IMR-90 (cell line): ENCODE measurements around the gene ZFP36L2. TPM values are rescaled to one million over a fixed set of nuclear protein-coding genes. Genes with fewer than 3 reads are reported as not detected.

Source experiments
- ATAC-seq: fragments of 200-7000 bp; cut with Tn5 transposase; 2 replicates; pipeline ENCODE4 v1.9.1; 2020; ENCODE audit warnings: low read depth, mild to moderate bottlenecking, moderate library complexity
- BruUV-seq: library from RNA; stranded (reverse); fragments of 400-500 nt; replicated peaks from 2 replicates; lab custom pipeline; 2021; lab: Mats Ljungman, UMichigan
- CTCF ChIA-PET: fragments of 300-600 bp; formaldehyde crosslinking; extraction: SDS; loops from one replicate; lab custom pipeline; 2021; ENCODE audit warnings: antibody characterized with exemption; lab: Yijun Ruan, JAX
- POLR2A ChIA-PET: fragments of 300-600 bp; sonication (Branson Sonifier 250); formaldehyde crosslinking; loops from one replicate; lab custom pipeline; 2022; ENCODE audit warnings: antibody characterized with exemption; ENCODE audit not compliant: unreplicated experiment; lab: Charles Lee
- DNase-seq: peaks from one replicate; pipeline ENCODE4 v3.0.0; 2013
- H2AFZ ChIP-seq: replicated peaks from 2 replicates; pipeline ENCODE3; 2013; ENCODE audit warnings: low read length, mild to moderate bottlenecking; ENCODE audit not compliant: poor library complexity
- H2AK5ac ChIP-seq: 2 replicates; pipeline ENCODE4 v1.6.1; 2013; ENCODE audit warnings: low read depth, low read length, inconsistent platforms
- H2AK9ac ChIP-seq: replicated peaks from 2 replicates; pipeline ENCODE3; 2013; ENCODE audit warnings: mild to moderate bottlenecking, low read depth, low read length, moderate library complexity; ENCODE audit not compliant: poor library complexity
- H2BK120ac ChIP-seq: 2 replicates; pipeline ENCODE4 v1.6.1; 2013; ENCODE audit warnings: low read depth, low read length, inconsistent platforms
- H2BK15ac ChIP-seq: 3 replicates; pipeline ENCODE4 v1.6.1; 2013; ENCODE audit warnings: low read depth, low read length, inconsistent platforms
- H2BK20ac ChIP-seq: 2 replicates; pipeline ENCODE4 v1.6.1; 2013; ENCODE audit warnings: low read depth, mild to moderate bottlenecking, inconsistent platforms, low read length, moderate library complexity
- H2BK5ac ChIP-seq: 2 replicates; pipeline ENCODE4 v1.6.1; 2013; ENCODE audit warnings: mild to moderate bottlenecking, low read depth, low read length, inconsistent platforms; ENCODE audit not compliant: poor library complexity, severe bottlenecking
- H3K14ac ChIP-seq: replicated peaks from 2 replicates; pipeline ENCODE4 v1.6.1; 2013; ENCODE audit warnings: low read depth, low read length, inconsistent platforms
- H3K18ac ChIP-seq: 2 replicates; pipeline ENCODE4 v1.6.1; 2013; ENCODE audit warnings: low read depth, low read length, control low read depth
- H3K23ac ChIP-seq: 2 replicates; pipeline ENCODE4 v1.6.1; 2013; ENCODE audit warnings: low read depth, low read length, inconsistent platforms
- H3K27ac ChIP-seq: 2 replicates; pipeline ENCODE4 v1.5.1; 2013; ENCODE audit warnings: mild to moderate bottlenecking, control low read depth, low read length; ENCODE audit not compliant: insufficient read depth
- H3K27me3 ChIP-seq: 2 replicates; pipeline ENCODE4 v1.6.1; 2013; ENCODE audit warnings: low read length; ENCODE audit not compliant: control insufficient read depth, insufficient read depth
- H3K36me3 ChIP-seq: 2 replicates; pipeline ENCODE4 v1.6.1; 2013; ENCODE audit warnings: low read length, mixed read lengths; ENCODE audit not compliant: control insufficient read depth, insufficient read depth
- H3K4ac ChIP-seq: 2 replicates; pipeline ENCODE4 v1.6.1; 2013; ENCODE audit warnings: low read depth, low read length, inconsistent platforms
- H3K4me1 ChIP-seq: 2 replicates; pipeline ENCODE4 v1.6.1; 2013; ENCODE audit warnings: low read length, mixed read lengths; ENCODE audit not compliant: control insufficient read depth, insufficient read depth
- H3K4me2 ChIP-seq: 2 replicates; pipeline ENCODE4 v1.6.1; 2013; ENCODE audit warnings: low read depth, mild to moderate bottlenecking, control low read depth, low read length, moderate library complexity
- H3K4me3 ChIP-seq: 2 replicates; pipeline ENCODE4 v1.5.1; 2013; ENCODE audit warnings: low read depth, mild to moderate bottlenecking, control low read depth, low read length, moderate library complexity; ENCODE audit not compliant: insufficient read depth
- H3K56ac ChIP-seq: 2 replicates; pipeline ENCODE4 v1.6.1; 2013; ENCODE audit warnings: low read length, inconsistent platforms; ENCODE audit not compliant: insufficient read depth; ENCODE audit errors: extremely low read depth
- H3K79me1 ChIP-seq, 2 experiments: 2 replicates each; pipeline ENCODE4 v1.6.1; 2013; ENCODE audit warnings: low read length in 2 of 2, inconsistent platforms in 1 of 2, low read depth in 1 of 2
- H3K9ac ChIP-seq: 2 replicates; pipeline ENCODE4 v1.6.1; 2013; ENCODE audit warnings: low read depth, low read length, control low read depth
- H3K9me1 ChIP-seq: 2 replicates; pipeline ENCODE4 v1.6.1; 2013; ENCODE audit warnings: low read length, inconsistent platforms; ENCODE audit not compliant: insufficient read depth
- H3K9me3 ChIP-seq: 2 replicates; pipeline ENCODE4 v1.6.1; 2013; ENCODE audit warnings: low read length; ENCODE audit not compliant: control insufficient read depth, insufficient read depth
- H4K20me1 ChIP-seq: 2 replicates; pipeline ENCODE4 v1.6.1; 2013; ENCODE audit warnings: low read length, inconsistent platforms; ENCODE audit not compliant: insufficient read depth
- H4K5ac ChIP-seq: 2 replicates; pipeline ENCODE4 v1.6.1; 2013; ENCODE audit warnings: mild to moderate bottlenecking, low read depth, low read length, control low read depth
- H4K8ac ChIP-seq, 2 experiments: 2 replicates each; pipeline ENCODE4 v1.6.1; 2013; ENCODE audit warnings: low read depth in 2 of 2, low read length in 2 of 2, control low read depth in 1 of 2, inconsistent platforms in 1 of 2
- H4K91ac ChIP-seq: 2 replicates; pipeline ENCODE4 v1.6.1; 2013; ENCODE audit warnings: low read depth, low read length, inconsistent platforms; ENCODE audit not compliant: insufficient read depth
- BHLHE40 ChIP-seq: fragments of 150-350 bp; IDR thresholded peaks from 2 replicates; pipeline ENCODE4 v1.6.1; 2016; ENCODE audit warnings: mild to moderate bottlenecking, low read depth, low read length
- CEBPB ChIP-seq: IDR thresholded peaks from 2 replicates; pipeline ENCODE4 v1.6.1; 2012; ENCODE audit warnings: low read depth, low read length, improper control_type of control experiment
- CHD1 ChIP-seq: IDR thresholded peaks from 2 replicates; pipeline ENCODE4 v1.6.1; 2012; ENCODE audit warnings: low read depth, low read length, improper control_type of control experiment
- ELK1 ChIP-seq: fragments of 150-350 bp; IDR thresholded peaks from 2 replicates; pipeline ENCODE4 v1.6.1; 2016; ENCODE audit warnings: low read depth, mild to moderate bottlenecking, low read length, moderate library complexity, borderline replicate concordance
- FOS ChIP-seq: fragments of 150-350 bp; IDR thresholded peaks from 2 replicates; pipeline ENCODE4 v1.6.1; 2016; ENCODE audit warnings: low read depth, low read length
- MAFK ChIP-seq: IDR thresholded peaks from 2 replicates; pipeline ENCODE4 v1.6.1; 2012; ENCODE audit warnings: low read depth, low read length, improper control_type of control experiment
- MAZ ChIP-seq: IDR thresholded peaks from 2 replicates; pipeline ENCODE4 v1.6.1; 2012; ENCODE audit warnings: low read depth, mild to moderate bottlenecking, low read length, improper control_type of control experiment, moderate library complexity, borderline replicate concordance
- NFE2L2 ChIP-seq: fragments of 150-350 bp; IDR thresholded peaks from 2 replicates; pipeline ENCODE4 v1.6.1; 2016; ENCODE audit warnings: low read depth, mild to moderate bottlenecking, low read length
- POLR2A ChIP-seq: IDR thresholded peaks from 2 replicates; pipeline ENCODE4 v1.6.1; 2012; ENCODE audit warnings: mild to moderate bottlenecking, low read depth, low read length
- RCOR1 ChIP-seq: IDR thresholded peaks from 2 replicates; pipeline ENCODE4 v1.6.1; 2012; ENCODE audit warnings: mild to moderate bottlenecking, low read length, improper control_type of control experiment; ENCODE audit not compliant: insufficient replicate concordance
- RFX5 ChIP-seq: IDR thresholded peaks from 2 replicates; pipeline ENCODE4 v1.8.0; 2012; ENCODE audit warnings: low read depth, mild to moderate bottlenecking, low read length, moderate library complexity
- SMC3 ChIP-seq: fragments of 150-350 bp; IDR thresholded peaks from 2 replicates; pipeline ENCODE4 v1.6.1; 2016; ENCODE audit warnings: low read depth, mild to moderate bottlenecking, antibody characterized with exemption, low read length, moderate library complexity
- USF2 ChIP-seq: fragments of 150-350 bp; IDR thresholded peaks from 2 replicates; pipeline ENCODE4 v1.6.1; 2017; ENCODE audit warnings: mild to moderate bottlenecking, antibody characterized with exemption, low read length, low read depth
- WGBS, 2 experiments: methylation state at CpG; one replicate each; pipeline versions ENCODE4 v1.1.5 to v1.1.7; 2013; ENCODE audit warnings: missing lambda C conversion rate in 2 of 2; ENCODE audit not compliant: insufficient read length in 1 of 2; ENCODE audit errors: extremely low coverage in 2 of 2; 5-methylcytosine and 5-hydroxymethylcytosine counted together
- dilution Hi-C: fragments of 300-500 bp; cut with HindIII; formaldehyde crosslinking; loops from one replicate; pipeline ENCODE4 v1.14.3; 2018; ENCODE audit warnings: low sequenced_read_pairs; ENCODE audit not compliant: unreplicated experiment
- in situ Hi-C: fragments of 300-500 bp; cut with MboI; formaldehyde crosslinking; loops from 3 replicates; pipeline ENCODE4 v1.14.3; 2019; ENCODE audit warnings: low sequenced_read_pairs, inconsistent platforms, mixed read lengths
- intact Hi-C: fragments of 100-400 bp; cut with micrococcal nuclease; formaldehyde crosslinking; loops from 2 replicates; pipeline ENCODE4 v1.10.0; 2022
- polyA plus RNA-seq, 3 experiments: library from polyadenylated mRNA; depleted of rRNA; stranded (reverse); fragments of >200 nt; gene quantifications; 2 replicates each; pipeline ENCODE4 v1.2.3, GENCODE V29; 2012; ENCODE audit warnings: low replicate concordance in 1 of 3
- total RNA-seq: library from RNA; depleted of rRNA; stranded (reverse); fragments of >200 nt; gene quantifications from 2 replicates; pipeline ENCODE4 v1.2.3, GENCODE V29; 2012
- TF ChIP-seq, protein P1 (sequence below): conservative IDR thresholded peaks from 2 replicates; pipeline ENCODE4 v1.5.1; 2012; ENCODE audit warnings: mild to moderate bottlenecking, low read depth, low read length, improper control_type of control experiment

Gene ZFP36L2
- total and polyA plus RNA-seq, 2 of the 4 experiments (the other 2 are of a cell fraction): 1.8 to 20.1 TPM

- TF ChIP-seq SMC3: no peak
Observed at GRCh38 chr2:43178055-43178598, 48.3 kb downstream of the ZFP36L2 start (continued).

- in situ Hi-C loops: no loop called here
- peaks cover 14% of the 10 kb centered on the region for H3K4me1 ChIP-seq
- TF ChIP-seq USF2: no peak
- TF ChIP-seq FOS: no peak
- no peak for TF ChIP-seq MAZ
- TF ChIP-seq POLR2A: no peak
- no peak for TF ChIP-seq CHD1
- TF ChIP-seq CEBPB: no peak
- TF ChIP-seq ELK1: no peak
- TF ChIP-seq NFE2L2: no peak
- TF ChIP-seq RCOR1: no peak
- TF ChIP-seq SMC3: no peak
- TF ChIP-seq, protein P1, sequence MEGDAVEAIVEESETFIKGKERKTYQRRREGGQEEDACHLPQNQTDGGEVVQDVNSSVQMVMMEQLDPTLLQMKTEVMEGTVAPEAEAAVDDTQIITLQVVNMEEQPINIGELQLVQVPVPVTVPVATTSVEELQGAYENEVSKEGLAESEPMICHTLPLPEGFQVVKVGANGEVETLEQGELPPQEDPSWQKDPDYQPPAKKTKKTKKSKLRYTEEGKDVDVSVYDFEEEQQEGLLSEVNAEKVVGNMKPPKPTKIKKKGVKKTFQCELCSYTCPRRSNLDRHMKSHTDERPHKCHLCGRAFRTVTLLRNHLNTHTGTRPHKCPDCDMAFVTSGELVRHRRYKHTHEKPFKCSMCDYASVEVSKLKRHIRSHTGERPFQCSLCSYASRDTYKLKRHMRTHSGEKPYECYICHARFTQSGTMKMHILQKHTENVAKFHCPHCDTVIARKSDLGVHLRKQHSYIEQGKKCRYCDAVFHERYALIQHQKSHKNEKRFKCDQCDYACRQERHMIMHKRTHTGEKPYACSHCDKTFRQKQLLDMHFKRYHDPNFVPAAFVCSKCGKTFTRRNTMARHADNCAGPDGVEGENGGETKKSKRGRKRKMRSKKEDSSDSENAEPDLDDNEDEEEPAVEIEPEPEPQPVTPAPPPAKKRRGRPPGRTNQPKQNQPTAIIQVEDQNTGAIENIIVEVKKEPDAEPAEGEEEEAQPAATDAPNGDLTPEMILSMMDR: no peak
- no peak for TF ChIP-seq BHLHE40
- no peak for TF ChIP-seq RFX5
- TF ChIP-seq MAFK: no peak
Observed at GRCh38 chr2:43176449-43176848, 50.0 kb downstream of the ZFP36L2 start.

More at GRCh38 chr2:43176449-43176848, 50.0 kb downstream of the ZFP36L2 start:
- no peak overlapping the region for H3K27ac ChIP-seq
- no peak overlapping the region for H2BK20ac ChIP-seq
- CTCF ChIA-PET: no interaction called here
- intact Hi-C loops (loop anchor here (5.0 kb wide), 1 partner anchor 41 kb away; no protein-coding TSS in a partner anchor), dilution Hi-C loops (no loop called here)
- no peak overlapping the region for H4K91ac ChIP-seq
- H2AK5ac ChIP-seq: no peak overlapping the region
- ATAC-seq (no peak), DNase-seq (no peak)
- no peak overlapping the region for H3K4ac ChIP-seq
- no peak overlapping the region for H3K9ac ChIP-seq
- H3K36me3 ChIP-seq: no peaks in the 10 kb centered on the region
- no peak overlapping the region for H3K56ac ChIP-seq
- POLR2A ChIA-PET: no interaction called here
- WGBS, 2 experiments: no CpG with 5 or more reads among the region's 1 CpG
- no peaks in the 10 kb centered on the region for H4K20me1 ChIP-seq
- H2BK5ac ChIP-seq: no peak overlapping the region
- no peak overlapping the region for H2AK9ac ChIP-seq
- no peak overlapping the region for H4K8ac ChIP-seq
- H3K27me3 ChIP-seq: no peaks in the 10 kb centered on the region
- H2BK15ac ChIP-seq: no peak overlapping the region
- no peak overlapping the region for H3K4me2 ChIP-seq
- peaks cover 7% of the 10 kb centered on the region; the same call in 1 of the 2 replicates for H3K9me1 ChIP-seq
- H3K23ac ChIP-seq: no peak overlapping the region
- no peak overlapping the region for H4K5ac ChIP-seq
- H3K79me1 ChIP-seq: no peaks in the 10 kb centered on the region
- no peak overlapping the region for H3K4me3 ChIP-seq
- no peak overlapping the region for H3K18ac ChIP-seq
- H3K14ac ChIP-seq: no peak overlapping the region
- H2AFZ ChIP-seq: no peak overlapping the region
- BruUV-seq: no TSS peak
- H3K9me3 ChIP-seq: peaks cover 20% of the 10 kb centered on the region
- H2BK120ac ChIP-seq: no peak overlapping the region
